IPS-18c (cell line): ENCODE results near the gene ADAM15.

Source experiments
- H3K4me3 ChIP-seq: 2 replicates; pipeline ENCODE4 v1.7.0; 2013; ENCODE audit warnings: low read depth, mild to moderate bottlenecking, low read length, moderate library complexity; ENCODE audit not compliant: insufficient read depth
- H3K9me3 ChIP-seq: one replicate; pipeline ENCODE4 v1.6.1; 2013; ENCODE audit warnings: mild to moderate bottlenecking, low read length, moderate library complexity; ENCODE audit not compliant: control insufficient read depth, insufficient read depth

The ADAM15 gene, protein sequence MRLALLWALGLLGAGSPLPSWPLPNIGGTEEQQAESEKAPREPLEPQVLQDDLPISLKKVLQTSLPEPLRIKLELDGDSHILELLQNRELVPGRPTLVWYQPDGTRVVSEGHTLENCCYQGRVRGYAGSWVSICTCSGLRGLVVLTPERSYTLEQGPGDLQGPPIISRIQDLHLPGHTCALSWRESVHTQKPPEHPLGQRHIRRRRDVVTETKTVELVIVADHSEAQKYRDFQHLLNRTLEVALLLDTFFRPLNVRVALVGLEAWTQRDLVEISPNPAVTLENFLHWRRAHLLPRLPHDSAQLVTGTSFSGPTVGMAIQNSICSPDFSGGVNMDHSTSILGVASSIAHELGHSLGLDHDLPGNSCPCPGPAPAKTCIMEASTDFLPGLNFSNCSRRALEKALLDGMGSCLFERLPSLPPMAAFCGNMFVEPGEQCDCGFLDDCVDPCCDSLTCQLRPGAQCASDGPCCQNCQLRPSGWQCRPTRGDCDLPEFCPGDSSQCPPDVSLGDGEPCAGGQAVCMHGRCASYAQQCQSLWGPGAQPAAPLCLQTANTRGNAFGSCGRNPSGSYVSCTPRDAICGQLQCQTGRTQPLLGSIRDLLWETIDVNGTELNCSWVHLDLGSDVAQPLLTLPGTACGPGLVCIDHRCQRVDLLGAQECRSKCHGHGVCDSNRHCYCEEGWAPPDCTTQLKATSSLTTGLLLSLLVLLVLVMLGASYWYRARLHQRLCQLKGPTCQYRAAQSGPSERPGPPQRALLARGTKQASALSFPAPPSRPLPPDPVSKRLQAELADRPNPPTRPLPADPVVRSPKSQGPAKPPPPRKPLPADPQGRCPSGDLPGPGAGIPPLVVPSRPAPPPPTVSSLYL

DNA sequence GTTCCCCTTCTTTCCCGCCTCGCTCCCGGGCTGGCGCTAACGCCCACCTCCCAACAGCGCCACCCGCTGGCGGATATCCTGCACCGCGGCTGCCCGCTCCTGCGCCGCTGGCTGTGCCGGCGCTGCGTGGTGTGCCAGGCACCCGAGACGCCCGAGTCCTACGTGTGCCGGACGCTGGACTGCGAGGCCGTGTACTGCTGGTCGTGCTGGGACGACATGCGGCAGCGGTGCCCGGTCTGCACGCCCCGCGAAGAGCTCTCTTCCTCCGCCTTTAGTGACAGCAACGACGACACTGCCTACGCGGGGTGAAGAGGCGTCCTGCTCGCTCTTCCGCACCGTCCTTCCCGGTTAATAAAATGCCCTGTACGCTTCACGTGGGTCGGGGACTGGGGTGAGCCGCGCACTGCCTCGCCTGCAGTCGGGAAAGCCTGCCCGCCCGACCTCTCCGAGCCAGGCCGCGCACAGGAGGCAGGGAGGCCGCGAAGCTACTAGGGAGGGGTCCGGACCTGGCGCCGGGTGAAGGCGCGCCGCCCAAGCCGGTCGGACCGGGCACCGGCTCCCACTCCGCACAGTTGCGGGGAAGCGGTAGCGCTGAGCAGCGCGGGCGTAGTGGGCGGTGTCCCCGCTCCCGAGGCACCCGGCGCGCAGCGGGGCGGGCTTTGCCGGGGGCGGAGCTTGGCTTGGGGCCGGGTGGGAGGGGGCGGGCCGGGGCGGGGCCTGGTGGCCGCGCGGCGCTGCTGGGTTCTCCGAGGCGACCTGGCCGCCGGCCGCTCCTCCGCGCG is at the start of gene ADAM15:
TSS of gene ADAM15 (plus strand) at position 757 of the 782 bp plus-strand sequence. CDS start 71 bp downstream, outside the sequence.
- H3K9me3 ChIP-seq, result peaks cover 2% of the 10 kb centered on the region

DNA sequence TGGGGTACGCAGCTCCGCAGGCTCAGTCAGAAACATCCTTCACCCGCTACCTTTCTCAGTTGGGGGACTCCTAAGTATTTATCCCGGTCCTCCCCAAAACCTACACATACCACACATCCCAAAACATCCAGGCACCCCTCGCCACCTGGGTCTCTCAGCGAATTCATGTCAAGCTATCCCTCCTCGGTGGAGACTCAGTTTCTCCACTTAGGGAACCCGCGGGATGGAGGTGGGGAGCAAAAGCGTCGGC is 49.8 kb upstream of the ADAM15 start:
- Histone ChIP-seq H3K9me3 (peaks cover 2% of the 10 kb centered on the region), H3K4me3 (peak overlapping the region; percentile 84)

More for the DNA sequence above, at the start of gene ADAM15:
- H3K4me3 ChIP-seq, result peak within 1 kb of the TSS; percentile 93

DNA sequence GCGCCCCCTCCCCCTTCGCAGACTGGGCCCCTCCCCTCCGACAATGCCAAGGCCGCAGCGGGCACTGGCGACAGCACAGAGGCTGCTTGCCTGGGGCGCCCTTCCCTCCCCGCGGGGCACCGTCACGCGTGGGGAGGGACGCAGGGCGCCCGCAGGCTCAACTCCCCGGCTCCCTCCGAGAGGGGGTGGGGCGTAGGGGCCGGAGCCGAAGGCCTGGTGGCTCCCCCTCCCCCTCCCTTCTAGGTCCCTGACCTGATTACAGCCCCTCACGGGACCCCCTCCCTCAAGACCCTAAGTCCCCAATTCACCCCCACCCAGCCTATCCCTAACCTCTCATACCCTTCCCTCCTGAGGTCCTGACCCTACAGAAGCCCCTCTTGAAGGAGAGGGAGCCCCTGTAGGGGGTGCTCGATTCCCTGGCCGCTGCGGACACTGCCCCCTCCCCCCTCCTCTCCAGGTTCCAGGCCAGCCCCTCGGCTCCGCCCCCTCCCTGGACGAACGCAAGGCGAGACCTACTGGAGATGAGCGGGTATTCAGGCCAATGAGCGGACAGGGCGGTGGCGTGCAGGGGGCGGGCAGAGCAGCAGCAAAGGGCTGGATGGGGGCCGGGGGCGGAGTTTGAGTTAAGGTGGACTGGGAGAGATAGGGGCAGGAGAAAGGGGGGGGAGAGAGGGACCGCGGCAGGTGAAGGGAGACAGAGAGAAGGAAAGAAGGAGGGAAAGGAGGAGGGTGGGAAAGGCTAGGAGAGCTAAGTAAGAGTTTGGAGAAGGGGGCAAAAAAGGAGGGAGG is 49.2 kb upstream of the ADAM15 start:
- peak overlapping the region; percentile 84 for H3K4me3 ChIP-seq
- H3K9me3 ChIP-seq, result peaks cover 2% of the 10 kb centered on the region

DNA sequence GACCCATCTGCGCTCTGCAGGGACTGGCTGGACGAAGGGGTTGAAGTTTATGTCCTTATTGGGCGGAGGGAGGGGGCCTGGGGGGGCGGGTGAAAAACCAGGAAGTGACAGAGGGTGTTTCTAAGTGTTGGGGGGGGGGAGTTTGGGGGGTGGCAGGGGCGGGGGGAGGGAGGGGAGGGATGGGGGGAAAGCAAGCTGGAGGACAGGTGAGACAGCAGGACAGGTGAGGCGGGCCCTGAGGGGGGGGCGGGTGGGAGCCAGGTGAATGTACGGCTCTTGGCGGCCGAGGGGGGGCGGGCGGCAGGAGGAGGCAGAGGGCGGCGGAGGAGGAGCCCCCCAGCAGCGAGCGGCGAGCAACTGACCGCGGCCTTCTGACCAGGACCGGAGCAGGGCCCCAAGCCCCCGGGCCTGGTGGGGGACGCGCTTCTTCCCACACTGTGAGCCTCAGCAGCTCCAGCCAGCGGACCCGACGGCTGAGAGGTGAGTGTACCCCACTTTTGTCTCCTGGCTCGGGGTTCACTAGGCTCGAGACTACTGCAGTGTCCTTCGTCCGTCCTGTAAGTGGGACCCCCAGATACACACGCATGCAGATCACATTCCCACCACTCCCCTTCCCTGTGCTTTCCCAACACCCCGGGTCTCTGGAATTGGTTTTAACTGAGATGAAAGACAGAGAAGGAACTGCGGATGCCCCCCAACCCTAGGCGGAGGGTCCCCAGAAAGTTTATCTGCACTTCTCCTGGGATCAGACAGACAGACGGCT is 48.5 kb upstream of the ADAM15 start, which contains the start of gene ZBTB7B:
TSS of gene ZBTB7B (plus strand) at position 339 of the 763 bp plus-strand sequence. CDS start 11,859 bp downstream, outside the sequence.
- Histone ChIP-seq H3K9me3 (peaks cover 2% of the 10 kb centered on the region), H3K4me3 (peak within 1 kb of the TSS; percentile 87)

DNA sequence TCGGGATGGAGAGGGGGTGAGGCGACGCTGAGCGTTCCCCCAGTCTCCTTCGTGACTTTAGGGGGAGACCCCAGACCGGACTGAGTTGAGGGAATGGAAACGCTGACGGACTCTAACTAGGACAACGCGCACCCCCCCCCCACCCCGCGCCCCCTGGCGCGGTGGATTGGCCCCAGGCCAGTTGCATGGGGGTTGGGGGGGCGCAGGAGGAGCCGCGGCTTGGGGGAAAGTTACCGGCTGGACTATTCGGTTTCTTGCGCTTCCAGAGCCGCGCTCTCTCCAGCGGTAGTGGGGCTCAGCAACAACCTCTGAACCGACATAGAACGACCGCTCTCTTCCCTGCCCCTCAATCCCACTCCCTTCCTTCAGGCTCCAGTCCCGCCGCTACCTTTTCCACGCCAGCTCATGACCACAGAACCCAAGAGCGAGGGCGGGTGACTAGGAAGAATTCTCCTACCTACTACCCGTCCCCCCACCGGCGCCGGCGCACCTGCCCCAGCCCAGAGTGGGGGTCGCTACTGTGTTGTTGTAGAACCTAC is 47.8 kb upstream of the ADAM15 start:
- peak overlapping the region; percentile 87 for H3K4me3 ChIP-seq
- peaks cover 2% of the 10 kb centered on the region for H3K9me3 ChIP-seq

DNA sequence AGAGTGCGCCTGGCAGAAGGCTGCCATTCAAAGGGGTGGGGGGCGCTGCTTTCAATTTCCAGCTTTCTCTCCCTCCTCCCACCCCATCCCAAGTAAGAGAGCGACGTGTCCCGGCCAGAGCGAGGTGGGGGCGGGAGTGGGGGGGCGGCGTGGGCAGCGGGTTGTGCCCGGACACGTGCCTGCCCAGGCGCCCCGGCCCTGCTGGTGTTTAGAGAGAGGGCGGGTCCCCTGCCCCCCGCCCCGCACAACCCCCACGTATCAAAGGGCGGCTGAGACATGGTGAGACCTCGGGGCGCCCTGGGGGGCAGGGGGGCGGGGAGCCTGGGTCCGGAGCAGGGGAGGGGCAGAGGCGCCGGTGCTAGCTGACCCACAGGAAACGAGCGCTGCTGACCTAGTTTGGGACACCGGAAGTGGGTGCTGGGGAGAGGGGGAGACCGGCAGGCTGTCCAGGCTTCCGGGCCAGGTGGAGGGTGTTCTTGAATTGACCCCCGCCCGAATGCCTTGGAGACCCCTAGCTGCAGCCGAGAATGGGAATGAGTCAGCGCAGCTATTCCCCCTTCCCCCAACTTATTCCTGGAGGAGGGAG is 47.3 kb upstream of the ADAM15 start:
- H3K9me3 ChIP-seq, result peaks cover 2% of the 10 kb centered on the region
- H3K4me3 ChIP-seq, result peak overlapping the region; percentile 87

DNA sequence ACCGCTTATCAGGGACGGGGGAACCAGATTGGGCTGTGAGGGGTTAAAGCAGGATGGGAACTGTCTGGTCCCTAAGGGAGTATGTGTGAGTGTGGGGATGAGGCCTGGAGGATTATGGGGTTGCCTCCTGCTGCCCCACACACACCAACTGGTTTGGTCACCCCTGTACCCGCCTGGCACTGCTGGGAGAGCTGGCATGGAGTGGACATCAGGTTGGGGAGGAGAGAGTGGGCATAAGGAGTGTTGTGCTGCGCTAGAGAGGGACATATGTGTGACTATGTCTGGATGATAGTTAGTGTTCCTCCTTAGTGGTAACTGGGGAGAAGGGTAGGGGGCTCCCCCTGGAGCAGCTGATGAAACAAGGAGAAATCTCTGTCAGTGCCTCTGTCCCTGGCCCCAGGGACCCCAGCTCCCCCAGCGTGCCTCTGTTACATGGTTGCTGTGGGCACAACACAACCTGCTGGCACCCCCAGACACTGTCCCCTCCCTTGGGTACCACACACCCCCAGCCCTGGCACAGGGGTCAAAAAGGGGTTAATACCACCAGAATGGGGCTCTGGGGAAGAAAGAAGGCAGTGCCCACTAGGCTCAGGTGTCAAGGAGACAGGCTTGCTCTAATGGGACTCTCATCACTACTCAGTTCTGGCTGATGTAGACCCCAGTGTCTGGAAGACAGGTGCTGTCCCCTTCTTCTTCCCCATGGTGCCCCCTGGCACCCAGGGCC is 46.6 kb upstream of the ADAM15 start:
- peak overlapping the region; percentile 87 for H3K4me3 ChIP-seq
- H3K9me3 ChIP-seq, result peaks cover 2% of the 10 kb centered on the region

DNA sequence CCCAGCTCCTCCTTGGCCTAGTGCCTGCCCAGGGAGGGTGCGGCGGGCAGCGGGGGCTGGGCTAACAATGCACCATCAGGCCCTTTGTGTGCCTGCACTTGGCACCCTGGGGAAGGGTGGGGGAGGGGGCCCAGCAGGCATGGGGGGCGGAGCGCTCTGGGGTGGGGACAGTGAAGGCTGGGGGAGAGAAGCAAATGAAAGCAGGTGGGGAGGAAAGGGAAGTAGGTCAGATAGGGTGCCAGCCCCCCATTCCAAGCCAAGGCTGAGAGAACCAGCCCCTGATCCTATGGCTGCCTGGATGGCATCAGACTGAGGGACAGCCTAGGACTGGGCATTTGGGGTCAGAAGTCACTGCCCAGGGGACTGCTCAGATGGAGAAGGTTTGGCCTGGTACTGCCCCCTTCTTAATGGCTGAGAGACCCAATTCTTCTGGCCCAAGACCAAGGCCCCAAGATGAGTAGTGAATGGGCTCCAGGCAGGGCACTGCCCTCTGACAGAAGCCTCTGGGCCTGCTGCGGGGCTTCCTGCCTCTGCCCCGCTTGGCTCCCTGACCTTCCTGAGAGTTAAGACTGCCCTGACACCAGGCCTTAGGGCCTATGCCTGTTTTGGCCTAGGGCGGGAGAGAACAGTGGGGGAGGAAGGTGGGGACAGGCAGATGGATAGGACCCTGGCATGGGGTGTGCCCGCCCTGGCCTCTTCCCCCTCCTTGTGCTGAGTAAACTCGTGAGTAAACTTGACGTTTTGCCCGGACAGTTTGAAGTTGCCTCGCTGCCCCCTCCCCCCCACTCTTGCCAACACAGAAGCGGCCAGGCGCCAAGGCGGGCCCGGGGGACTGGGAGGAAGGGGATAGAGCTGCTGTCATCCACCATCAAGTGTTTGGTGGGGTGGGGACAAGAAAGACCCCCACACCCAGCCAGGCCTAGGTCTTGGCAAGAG is 45.8 kb upstream of the ADAM15 start:
- peaks cover 2% of the 10 kb centered on the region for H3K9me3 ChIP-seq
- H3K4me3 ChIP-seq, result peak overlapping the region; percentile 4; the same call in 1 of the 2 replicates

DNA sequence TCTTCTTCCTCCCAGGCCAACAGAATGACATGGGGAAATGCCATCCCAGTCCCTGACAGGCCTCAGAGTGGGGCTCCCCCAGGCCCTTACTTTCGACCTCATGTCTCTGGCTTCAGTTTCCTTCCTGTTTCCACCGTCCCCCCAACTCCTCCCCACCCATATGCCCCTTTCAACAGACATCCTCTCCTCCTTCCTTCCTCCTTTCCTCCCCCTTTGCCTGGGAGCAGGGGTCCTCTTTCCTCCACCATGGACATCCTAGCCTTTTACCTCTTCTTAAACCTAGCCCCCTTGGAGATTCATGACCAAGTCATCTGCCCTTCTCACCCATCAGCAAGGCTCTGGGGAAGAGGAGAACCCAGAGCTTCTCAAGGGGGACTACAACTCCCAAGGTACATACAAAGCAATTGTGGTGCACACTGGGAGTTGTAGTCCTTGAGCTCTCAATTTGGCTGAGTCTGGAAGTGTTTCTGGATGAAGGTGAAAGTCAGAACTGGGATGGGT is 44.5 kb upstream of the ADAM15 start:
- Histone ChIP-seq H3K4me3 (no peak overlapping the region), H3K9me3 (peaks cover 2% of the 10 kb centered on the region)

DNA sequence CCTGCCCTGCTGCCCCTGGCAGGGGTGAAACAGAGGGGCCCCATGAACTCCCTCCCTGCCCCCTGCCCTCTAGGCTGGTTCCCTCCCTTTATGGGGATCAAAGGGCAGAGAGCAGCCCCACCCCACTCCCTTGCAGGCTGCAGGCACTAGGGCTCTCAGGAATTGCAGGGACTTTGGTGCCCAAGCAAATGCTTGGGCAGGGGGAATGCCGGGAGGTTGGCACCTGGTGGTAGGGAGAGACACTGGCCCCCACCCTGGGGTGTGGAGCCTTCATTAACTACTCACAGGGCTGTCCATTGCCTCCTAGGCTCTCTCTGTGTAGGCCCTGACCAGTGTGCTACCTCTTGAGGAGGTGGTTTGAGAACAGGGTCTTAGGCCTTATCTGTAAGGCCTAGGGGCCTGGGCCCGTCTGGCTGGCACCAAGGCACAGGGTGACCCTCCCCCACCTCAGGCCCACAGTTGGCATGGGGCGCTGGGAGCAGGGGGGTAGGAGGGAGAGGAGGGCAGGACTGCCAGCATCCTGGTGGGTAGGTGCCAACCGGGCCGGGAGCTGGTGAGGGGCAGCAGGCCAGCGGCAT is 43.8 kb upstream of the ADAM15 start:
- Histone ChIP-seq H3K9me3 (peaks cover 2% of the 10 kb centered on the region), H3K4me3 (no peak overlapping the region)

DNA sequence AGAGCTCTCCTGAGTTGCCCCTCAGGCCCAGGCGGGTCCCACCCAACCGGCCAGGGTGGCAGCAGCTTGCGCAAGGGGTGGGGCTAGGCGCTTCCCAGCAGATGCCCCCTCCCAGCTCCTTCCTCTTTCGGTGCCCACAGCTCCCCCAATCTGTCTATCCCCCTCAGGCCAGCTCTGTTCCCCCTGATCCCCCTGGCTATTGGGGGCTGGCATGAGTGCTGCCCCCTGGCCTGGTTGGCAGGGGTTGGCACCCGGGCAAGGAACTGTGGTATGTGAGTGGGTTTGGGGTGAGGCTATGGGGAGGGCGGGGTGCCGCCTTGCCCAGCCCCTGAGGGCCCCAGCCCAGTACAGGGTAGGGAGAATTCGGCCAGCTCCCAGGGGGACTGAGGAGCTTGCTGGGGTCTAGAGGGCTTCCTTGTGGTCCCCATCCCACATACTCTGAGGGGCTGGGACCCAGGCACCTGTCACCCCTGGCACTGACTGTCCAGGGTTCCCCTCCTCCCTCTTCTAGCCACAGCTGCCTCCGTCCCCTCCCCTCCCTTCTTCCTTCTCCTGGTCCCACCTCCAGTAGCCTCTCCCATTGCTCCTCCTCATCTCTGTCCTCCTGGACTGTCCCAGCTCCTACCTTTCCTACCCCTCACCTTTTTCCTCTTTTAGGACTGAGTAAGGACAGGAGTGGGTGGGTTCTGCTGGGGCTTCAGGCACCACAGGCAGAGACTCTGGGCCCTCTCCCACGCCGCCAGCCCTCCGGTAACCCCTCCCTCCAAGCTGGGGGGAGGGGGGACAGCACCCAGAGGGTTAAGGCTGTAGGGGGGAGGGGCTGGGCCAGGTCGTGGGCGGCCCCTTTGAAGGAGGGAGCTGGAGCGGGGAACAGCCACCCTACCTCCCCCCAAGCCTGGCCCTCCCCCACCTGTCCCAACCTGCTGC is 42.8 kb upstream of the ADAM15 start:
- no peaks in the 10 kb centered on the region for H3K9me3 ChIP-seq
- H3K4me3 ChIP-seq, result no peak overlapping the region; the same call in 1 of the 2 replicates

DNA sequence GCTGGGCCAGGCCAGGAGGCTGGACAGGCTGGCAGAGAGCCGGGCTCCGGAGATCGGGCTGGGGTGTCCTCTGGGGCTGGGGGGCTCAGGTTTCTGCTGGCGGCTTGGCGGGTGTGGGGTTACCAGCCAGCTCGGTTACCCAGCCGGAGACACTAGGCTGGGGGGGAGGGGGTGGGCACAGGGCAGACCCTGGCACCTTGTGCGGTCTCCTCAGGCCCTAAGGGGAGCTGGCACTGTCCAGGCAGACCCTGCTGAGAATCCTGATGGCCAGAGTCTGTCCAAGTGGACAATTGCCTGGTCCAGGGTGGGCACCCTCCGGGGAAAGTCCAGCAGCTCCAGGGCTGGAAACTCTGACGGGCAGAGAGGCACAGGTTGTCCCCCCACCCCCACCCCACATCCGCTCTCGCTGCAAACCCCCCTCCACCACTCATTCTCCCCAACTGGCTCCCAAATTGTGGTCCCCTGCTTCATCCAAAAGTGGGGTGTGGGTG is 41.9 kb upstream of the ADAM15 start:
- Histone ChIP-seq H3K9me3 (no peaks in the 10 kb centered on the region), H3K4me3 (no peak overlapping the region)

DNA sequence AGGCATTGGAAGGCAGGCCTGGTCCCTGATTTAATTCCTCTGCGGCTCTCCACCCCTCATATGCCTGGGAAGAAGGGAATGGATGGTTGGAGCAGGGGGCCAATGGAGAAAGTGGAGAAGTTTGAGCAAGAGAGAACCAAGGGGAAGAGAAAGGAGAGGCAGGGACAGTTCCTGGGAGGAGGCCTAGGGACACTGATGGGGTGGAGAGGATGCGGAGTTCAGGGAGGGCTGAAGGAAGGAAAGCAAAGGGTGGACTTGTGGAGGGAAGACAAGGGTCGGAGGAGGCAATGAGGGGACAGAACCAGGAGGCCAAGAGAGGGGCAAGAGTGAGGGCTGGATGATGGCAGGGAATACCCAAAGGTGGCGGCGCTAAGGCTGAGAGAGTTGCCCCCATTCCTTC is 41.4 kb upstream of the ADAM15 start:
- Histone ChIP-seq H3K4me3 (no peak overlapping the region), H3K9me3 (no peaks in the 10 kb centered on the region)
